C1 segment of cervical spinal cord (tissue), 14 donors: Measurements from ENCODE around the gene LSM4.

Experiments used
- DNase-seq, 14 donors: peaks; one replicate each; lab custom pipeline; 2025; lab: John Stamatoyannopoulos, UW

The LSM4 gene

DNA sequence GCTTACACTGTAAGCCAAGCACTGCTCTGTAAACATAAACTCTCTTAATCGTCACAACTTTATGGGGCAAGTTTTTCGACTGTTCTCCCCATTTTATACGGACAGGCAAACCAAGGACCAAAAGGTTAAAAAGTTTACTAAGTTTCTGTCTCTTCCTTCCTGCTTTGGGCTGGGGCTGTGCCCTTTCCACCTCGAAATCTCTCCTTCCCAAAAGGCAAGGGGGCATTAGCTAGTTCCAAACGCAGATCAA, 43.7 kb downstream of the LSM4 start:
- DNase-seq: no peak

DNA sequence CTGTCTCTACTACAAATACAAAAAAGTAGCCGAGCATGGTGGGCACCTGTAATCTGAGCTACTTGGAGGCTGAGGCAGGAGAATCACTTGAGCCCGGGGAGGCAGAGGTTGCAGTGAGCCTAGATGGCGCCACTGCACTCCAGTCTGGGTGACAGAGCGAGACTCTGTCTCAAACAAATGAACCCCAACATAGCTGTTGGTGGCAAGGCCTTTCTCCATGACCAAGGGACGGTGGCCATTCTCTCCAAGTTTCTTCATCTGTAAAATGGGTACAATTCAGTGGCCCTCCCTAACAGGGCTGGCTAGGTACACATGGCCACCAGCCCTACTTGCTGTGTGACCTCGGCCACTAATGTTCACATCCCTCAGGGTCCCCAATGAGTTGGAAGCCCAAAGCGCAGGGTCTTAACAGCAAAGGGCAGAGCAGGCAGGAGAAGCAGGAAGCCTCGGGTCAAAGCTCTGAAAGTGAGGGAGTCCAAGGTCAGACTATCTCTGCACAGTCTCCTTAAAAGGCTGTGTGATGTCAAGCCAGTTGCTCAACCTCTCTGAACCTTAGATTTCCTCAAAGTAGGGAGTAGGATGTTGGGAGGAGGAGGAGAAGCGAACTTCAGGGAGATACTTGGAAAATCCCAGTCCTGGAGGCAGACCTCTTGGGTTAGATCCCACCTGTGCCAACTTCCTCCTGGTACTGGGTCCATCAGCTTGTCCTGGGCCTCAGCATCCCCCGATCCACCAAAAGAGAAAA, 44.2 kb downstream of the LSM4 start:
- DNase-seq: no peak

DNA sequence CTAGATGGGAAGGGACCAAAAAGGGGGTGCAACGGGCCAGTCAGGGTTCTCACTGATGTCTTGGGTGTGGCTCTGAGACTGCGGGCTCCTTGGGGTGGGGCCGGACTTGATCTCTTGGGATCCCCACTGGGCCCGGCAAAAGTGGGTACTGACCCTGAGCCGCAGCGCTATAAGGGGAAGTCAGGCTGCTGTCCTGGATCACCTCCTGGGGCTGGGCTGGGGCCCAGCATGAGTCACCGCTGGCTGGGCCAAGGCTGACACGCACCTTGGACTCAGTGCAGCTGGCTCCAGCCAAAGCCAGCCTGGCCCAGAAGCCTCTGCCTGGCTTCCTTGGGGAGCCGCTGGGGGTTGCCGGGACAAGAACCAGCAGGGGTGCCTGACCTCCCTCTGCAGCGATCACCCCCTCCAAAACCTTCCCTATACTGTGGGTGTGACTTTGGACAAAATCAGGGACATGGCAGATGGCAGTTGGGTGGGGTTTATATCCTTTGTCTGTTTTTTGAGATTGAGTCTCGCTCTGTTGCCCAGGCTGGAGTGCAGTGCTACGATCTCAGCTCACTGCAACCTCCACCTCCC, 48.0 kb downstream of the LSM4 start:
- DNase-seq: peak; percentile 8 to 85 (median 62)

DNA sequence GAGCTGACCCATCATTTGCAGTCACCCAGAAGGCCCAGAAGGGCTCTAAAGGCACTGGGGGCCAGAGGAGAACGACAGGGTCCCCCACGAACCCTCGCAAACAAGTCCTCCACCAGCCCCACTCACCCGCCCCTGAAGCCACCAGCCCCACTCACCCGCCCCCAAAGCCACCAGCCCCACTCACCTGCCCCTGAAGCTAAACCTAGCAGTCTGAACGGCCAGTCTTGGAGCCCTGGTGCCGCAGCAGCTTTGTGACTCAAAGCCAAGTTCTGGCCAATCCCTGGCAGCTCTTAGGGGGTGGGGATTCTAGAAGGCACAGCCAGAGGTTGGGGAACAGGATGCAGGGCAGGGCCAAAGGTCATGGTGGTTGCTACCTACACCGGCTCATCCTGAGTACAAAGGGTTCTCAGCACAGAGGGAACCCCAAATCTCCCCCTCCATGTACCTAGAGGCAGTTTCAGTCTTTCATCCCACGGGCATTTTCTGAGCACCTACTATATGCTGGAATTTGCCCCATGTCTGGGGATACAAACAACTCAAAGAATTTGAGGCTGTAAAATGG, 48.6 kb downstream of the LSM4 start, which contains the start of gene IQCN:
IQCN (minus strand) TSS at position 234 of the 562 bp plus-strand sequence. CDS start 4,974 bp downstream, outside the sequence.
- DNase-seq: peak in 2 of 14 donors; percentile 15 to 36

DNA sequence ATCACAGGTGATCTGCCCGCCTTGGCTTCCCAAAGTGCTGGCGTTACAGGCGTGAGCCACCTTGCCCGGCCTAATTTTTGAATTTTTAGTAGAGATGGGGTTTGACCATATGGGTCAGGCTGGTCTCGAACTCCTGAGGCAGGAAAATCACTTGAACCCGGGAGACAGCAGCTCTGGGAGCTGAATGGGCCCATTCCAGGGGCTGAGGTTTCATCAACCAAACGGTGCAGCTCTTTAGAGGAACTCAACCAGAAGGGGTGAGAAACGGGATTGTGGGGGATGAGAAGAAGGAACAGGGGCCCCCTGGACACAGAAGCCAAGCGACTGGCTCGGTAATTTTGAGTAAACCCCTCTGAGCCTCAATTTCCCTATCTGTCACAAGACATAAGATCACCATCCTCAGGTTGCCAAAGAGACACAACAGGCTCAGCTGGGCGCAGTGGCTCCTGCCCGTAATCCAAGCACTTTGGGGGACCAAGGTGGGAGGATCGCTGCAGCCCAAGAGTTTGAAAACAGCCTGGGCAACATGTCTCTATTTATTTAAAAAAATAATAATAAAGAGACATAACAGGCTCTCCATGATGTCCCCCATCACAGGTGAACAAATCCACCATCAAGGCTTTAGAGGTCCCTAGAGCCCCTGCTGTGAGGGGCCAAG, 49.2 kb downstream of the LSM4 start:
- DNase-seq: no peak

DNA sequence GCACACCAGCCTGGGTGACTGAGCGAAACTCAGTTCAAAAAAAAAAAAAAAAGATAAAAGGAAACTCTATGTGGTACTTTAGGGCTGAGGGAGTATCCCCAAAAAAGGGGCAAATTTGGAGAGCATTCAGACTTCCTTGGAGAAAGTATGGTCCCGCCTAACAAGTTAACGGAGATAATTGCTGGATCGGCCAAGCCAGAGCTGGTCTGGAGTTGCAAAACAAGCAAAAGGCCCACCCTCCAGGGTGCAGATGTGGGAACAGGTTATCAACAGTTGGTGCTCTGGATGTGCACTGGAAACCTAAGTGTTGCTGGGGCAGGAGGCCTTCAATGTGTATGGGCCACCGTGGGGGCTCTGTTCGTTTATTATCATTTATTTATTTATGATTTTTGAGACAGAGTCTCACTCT, 51.4 kb downstream of the LSM4 start:
- DNase-seq: no peak

DNA sequence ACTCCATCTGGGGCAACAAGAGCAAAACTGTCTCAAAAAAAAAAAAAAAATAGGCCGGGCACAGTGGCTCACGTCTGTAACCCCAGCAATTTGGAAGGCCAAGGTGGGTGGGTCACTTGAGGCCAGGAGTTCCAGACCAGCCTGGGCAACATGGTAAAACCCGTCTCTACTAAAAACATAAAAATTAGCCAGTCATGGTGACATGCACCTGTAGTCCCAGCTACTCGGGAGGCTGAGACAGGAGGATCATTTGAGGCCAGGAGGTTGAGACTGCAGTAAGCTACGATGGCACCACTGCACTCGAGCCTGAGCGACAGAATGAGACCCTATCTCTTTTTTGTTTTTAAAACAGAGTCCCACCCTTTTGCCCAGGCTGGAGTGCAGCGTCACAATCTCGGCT, 52.5 kb downstream of the LSM4 start:
- DNase-seq: no peak

DNA sequence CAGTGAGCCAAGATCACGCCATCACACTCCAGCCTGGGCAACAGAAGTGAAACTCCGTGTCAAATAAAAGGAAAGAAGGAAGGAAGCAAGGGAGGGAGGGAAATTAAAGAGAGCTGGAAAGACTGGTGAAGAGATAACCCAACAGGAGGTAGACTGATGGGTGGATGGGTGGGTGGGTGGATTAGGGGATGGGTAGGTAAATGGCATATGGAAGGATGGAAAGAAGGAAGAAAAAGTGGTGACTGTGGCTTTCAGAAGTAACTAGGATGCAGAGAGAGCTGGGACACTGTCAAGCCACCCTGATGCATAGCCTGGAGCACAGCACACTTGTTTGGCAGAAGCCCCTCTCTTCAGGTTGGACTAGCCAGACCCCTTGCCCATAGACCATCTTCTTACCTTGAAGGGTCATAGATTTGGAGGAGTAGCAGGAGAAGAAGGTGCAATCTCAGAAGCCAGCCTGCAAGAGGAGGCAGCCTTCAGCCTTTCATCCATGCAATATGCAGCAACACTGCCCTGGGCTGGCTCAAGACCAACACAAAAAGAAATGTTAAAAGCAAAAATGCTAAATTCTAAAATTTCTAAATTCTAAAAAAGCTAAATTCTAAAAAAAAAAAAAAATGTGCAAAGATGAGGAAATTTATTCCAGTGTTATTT, 53.7 kb downstream of the LSM4 start:
- no peak for DNase-seq

DNA sequence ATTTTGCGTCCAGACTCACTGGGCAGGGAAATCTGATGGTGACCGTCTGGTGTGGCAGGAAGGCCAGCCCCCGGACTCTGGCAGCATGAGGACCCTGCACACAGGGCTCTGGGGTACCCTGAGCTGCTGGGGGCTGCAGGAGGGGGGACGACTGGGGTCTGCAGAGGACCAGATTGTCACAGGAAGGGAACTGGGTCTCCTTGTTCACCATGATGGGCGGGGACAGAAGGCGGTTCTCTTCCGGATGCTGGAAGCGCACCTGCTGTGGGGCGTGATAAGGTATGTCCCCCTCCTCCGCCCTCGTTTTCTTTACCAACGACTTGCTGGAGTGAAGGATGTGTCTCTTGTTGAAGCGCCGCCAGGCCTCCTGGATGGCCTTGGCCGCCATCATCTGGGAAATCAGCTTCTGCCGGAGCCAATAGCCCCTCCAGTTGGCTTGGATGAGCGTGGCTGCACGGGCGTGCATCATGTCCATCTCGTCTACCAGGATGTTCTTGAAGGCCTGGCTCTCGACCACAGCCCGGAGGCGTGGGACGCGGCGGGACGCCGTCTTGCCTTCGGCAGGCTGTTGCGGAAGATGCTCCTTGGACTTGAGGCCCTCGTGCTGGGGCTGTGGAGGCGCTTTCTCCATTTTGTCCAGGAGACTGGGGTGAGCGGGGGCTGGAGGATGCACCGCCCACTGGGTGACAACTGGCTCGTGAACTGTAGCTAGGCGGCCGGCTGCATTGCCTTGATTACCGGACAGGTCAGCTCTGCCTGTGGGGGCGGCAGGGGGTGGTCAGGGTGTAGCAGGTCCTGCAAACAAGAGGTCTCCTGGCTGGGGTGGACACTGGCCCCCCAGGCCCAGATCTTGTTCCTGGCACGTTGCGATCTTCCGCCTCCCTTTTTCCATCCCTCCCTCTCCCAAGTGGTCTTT, 55.8 kb downstream of the LSM4 start:
- no peak for DNase-seq

DNA sequence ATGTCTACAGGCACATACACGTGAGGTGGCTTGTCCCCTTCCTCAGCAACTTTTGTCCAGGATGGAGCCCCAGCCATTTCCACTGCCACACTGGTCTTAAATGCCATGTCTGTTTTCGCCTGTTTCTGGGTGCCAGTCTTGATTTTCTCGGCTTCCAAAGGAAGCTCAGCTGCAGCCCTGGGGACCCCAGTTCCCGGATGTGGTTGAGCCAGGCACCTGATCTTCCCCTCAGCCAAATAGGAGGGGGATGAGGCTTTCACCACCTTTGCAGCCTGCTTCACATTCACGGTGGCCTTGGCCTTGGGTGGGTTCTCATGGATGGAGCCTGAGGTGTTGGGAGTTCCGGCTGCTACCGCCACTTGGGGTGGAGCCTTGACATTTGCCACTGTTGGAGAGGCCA, 57.3 kb downstream of the LSM4 start:
- DNase-seq: no peak

DNA sequence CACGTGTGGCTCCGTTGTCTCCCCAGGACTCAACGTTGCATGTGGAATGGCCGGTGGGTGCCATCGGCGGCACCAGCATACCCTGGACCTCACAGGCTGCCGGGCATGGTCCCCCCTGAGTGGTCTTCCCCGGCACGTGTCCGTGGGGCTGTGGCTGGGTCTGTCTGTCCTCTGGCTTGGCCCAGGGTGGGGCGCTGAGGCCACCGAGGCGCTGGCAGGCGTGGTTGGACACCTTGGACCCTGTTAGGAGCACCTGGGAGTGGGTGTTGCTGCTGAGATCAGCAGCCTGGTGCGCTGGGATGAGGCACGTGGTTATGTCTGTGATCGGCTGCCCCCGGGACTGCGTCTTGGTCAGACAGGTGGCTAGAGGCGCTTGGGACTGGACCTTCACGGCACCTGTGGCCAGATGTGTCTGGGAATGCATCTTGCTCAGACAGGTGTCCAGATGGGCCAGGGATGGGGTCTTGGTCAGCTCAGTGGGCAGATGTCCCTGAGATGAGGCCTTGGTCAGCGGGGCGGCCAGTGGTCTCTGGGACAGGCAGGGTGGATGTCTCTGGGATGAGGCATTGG, 57.8 kb downstream of the LSM4 start:
- no peak for DNase-seq

DNA sequence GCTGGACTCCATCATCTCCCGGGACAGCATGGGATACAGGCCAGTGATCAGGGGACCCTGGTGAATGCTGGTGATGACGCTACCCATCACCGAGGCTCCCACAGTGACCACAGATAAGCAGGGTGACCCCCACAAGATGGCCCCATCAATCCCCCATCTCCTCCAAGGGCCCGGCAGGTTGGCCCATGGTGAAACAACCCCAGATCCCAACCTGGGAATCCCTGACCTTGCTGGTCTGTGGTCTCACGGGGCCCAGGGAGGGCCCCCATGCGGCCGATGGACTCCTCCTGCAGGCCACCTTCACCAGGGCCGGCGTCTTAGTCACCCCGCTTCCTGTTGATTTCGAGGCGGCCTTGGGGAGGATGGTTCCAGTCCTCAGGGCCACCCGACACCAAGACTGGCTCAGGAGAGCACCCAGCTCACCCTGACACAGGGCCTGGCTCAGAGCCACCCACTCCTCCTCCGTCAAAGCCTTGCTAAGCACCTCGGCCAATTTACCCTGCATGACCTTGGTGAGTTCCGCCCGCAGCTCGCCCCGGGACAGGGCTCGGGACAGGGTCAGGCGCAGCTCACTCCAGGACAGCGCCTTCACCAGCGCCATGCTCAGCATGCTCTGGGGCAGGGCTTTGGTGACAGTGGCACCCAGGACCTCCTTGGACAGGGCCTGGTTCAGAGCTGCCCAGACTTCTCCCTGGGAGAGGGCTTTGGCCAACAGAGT, 58.6 kb downstream of the LSM4 start:
- no peak for DNase-seq

DNA sequence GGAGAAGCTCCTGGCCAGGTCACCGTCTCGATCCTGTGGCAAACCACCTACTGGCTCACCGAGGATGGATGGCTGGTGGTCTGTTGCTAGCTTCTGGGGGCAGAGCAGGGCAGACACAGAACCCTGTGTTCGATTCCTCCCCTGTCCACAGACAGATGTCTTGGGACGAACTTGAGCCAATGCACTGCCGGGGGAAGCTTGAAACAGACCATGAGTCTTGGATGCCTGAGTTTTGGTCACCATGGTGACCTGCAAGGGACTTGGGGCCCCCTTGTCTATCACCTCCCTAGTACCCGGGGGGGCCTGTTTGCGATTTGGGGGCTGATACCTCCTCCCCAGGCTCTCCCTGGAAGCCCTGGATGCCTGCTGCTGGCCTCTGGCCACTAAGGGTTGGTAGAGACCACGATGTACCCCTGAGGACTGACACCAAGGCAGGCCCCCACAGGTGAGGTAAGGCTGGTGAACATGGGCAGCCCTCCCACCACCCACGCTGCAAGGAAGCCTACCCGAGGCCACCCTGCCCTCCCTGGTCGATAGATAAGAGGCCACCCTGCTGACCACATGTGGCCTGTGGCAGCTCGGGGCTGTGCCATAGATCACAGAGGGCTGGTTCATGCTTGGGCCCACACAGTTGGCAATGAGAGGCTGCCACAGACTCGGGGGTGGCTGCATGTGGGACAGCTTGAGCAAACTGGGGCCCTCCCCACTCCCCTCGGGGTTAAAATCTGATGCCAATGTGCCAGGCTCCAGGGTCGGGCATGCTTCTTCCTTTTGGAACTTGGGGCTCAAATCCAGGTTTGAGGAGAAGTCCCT, 59.3 kb downstream of the LSM4 start:
- no peak for DNase-seq

DNA sequence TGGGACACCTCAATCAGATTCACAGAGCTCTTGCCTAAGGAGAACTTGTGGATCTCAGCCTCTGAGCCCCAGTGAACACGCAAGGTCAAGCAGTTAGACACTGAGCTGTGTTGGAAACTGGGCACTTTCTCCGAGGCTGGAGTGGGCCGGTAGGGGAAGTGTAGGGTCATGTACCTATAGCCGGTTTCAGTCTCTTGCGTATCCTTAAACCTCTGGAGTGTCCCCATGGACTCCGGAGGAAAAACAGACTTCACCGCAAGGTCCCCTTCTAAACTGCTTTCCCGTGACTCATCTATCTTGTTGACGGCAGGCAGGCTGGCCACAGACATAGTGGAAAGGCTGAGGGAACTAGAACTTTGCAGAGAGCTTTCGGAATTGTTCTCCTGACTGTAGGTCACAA, 60.0 kb downstream of the LSM4 start:
- no peak for DNase-seq

DNA sequence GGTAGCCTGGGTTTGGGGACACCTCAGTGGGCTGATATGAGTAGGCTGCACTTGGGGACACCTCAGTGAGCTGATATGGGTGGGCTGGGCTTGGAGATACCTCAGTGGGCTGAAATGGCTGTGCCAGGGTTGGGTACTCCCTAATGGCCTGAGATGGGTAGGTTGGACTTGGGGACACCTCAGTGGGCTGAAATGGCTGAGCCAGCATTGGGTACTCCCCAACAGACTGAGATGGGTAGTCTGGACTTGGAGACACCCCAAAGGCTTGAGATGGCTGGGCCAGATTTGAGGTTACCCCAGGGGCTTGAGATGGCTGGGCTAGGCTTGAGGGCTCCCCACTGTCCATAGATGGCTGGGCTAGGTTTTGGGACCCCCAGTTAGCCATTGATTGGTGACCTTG, 60.7 kb downstream of the LSM4 start:
- no peak for DNase-seq

DNA sequence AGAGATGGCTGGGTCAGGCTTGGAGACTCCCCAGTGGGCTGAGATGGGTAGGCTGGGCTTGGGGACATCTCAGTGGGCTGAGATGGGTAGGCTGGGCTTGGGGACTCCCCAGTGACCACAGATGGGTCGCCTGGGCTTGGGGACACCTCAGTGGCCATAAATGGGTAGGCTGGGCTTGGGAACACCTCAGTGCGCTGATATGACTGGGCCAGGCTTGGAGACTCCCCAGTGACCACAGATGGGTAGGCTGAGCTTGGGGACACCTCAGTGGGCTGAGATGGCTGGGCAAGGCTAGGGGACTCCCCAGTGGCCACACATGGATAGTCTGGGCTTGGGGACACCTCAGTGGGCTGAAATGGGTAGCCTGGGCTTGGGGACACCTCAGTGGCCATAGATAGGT, 61.4 kb downstream of the LSM4 start:
- no peak for DNase-seq

DNA sequence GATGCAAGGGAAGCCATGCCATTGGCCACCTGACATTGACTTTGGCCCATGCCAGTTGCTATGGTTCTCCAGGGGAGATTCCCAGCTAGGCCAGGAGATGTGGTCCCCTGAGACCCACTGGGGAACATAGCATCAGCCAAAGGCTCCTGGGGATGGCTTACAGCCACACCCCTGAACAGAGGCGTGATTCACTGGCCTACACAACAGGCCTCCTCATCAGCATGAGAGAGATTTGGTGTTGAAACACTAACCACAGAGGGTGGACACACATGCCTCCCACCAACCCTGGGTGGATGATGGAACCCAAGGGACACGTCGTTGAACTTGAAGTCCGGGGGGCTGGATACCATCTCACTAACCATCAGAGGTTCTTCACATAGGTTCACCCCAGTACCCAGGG, 63.0 kb downstream of the LSM4 start:
- no peak for DNase-seq

DNA sequence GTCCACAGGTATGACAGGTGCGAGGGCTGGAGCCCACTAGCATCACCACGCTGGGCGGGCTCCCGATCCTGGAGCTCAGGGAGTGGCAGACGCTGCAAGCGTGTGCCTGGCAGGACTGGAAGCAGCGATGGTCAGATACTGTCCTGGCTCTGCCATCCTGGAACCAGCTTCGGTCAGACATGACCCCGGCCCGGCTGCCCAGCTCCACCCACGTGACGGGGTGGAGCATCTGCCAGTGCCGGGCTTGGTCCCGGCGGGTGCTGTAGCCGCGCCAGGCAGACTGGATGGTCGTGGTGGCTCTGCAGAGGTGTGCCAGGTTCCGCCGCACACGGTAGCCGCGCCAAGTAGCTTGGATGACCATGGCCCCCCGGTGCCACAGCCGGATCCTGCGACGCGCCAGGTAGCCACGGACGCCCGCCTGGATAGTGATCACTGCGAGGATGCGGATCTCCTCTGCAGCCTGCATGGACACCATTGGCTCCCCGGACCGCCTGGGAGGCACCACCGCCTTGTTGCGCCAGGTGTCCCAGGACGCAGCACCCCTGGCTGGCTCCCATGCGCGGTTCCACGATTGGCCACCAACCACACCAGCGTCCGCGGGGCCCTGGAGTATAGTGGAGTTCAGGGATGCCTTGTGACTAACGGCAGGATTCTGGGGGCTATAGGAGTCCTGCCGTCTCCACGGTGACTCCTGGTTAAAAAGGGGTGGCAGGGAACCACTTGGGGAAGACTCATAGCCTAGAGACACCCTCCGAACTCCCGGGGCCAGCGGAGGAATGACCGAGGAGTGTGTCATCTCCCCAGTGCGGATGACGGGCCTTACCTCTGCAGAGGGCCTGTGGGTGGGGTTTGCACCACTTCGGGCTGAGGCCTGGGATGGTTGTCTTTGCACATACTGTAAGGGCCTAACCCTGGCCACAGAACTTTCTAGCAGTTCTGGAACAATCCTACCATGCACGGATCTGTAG, 65.1 kb downstream of the LSM4 start:
- DNase-seq: peak in 1 of 14 donors; percentile 54
